ENCODE results near the gene EVA1C. TPM values are rescaled to one million over a fixed set of nuclear protein-coding genes. Genes with fewer than 3 reads are reported as not detected.

The EVA1C gene
- total RNA-seq, 4 donors from 2014 or later = 43.1 to 71.4 (median 51.1) TPM

GRCh38 chr21:32393677-32394001 is 18.9 kb upstream of the EVA1C start:
- peak overlapping the region; percentile 70 to 90 for H3K4me3 ChIP-seq
- H3K36me3 ChIP-seq = peaks cover 0 to 3% of the 10 kb centered on the region in 2 donors
- ATAC-seq = no peak
- TF ChIP-seq, protein P1, sequence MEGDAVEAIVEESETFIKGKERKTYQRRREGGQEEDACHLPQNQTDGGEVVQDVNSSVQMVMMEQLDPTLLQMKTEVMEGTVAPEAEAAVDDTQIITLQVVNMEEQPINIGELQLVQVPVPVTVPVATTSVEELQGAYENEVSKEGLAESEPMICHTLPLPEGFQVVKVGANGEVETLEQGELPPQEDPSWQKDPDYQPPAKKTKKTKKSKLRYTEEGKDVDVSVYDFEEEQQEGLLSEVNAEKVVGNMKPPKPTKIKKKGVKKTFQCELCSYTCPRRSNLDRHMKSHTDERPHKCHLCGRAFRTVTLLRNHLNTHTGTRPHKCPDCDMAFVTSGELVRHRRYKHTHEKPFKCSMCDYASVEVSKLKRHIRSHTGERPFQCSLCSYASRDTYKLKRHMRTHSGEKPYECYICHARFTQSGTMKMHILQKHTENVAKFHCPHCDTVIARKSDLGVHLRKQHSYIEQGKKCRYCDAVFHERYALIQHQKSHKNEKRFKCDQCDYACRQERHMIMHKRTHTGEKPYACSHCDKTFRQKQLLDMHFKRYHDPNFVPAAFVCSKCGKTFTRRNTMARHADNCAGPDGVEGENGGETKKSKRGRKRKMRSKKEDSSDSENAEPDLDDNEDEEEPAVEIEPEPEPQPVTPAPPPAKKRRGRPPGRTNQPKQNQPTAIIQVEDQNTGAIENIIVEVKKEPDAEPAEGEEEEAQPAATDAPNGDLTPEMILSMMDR (IDR thresholded peaks at IDR 0.05) = no peak
- no peak for TF ChIP-seq EP300 (IDR thresholded peaks at IDR 0.05)
- no peak for TF ChIP-seq POLR2A (IDR thresholded peaks at IDR 0.05)
- no peak for TF ChIP-seq POLR2AphosphoS5 (IDR thresholded peaks at IDR 0.05)
- peak overlapping the region in 3 of 4 donors; percentile 84 to 89 (median 88) for H3K27ac ChIP-seq
- WGBS, 2 donors (ENCODE audit: low coverage in 1 of 2) = 64 to 72% methylated on average over 5 of the region's 9 CpGs
- H3K4me1 ChIP-seq = peaks cover 3 to 38% (median 4%) of the 10 kb centered on the region in 3 donors
- no peaks in the 10 kb centered on the region for H3K27me3 ChIP-seq
- H3K9me3 ChIP-seq = no peaks in the 10 kb centered on the region

- no peaks in the 10 kb centered on the region for H3K27me3 ChIP-seq
- H3K36me3 ChIP-seq = no peaks in the 10 kb centered on the region
- peaks cover 0 to 17% (median 0%) of the 10 kb centered on the region in 3 donors for H3K4me1 ChIP-seq
- no peak overlapping the region for H3K4me3 ChIP-seq
- H3K27ac ChIP-seq = no peak overlapping the region
- 7 to 13% methylated on average over 4 to 5 of the region's 5 CpGs for WGBS, 2 donors (ENCODE audit: low coverage in 1 of 2)
- TF ChIP-seq POLR2AphosphoS5 (IDR thresholded peaks at IDR 0.05) (no peak), EP300 (IDR thresholded peaks at IDR 0.05) (no peak), POLR2A (IDR thresholded peaks at IDR 0.05) (no peak)
- TF ChIP-seq, protein P1 (IDR thresholded peaks at IDR 0.05) = peak; percentile 53 to 74 (median 72)
- ATAC-seq = peak; percentile 86
- H3K9me3 ChIP-seq = no peaks in the 10 kb centered on the region
Observed at GRCh38 chr21:32403201-32403777, 9.2 kb upstream of the EVA1C start.

- TF ChIP-seq EP300 (IDR thresholded peaks at IDR 0.05) = no peak
- TF ChIP-seq, protein P1 (IDR thresholded peaks at IDR 0.05) = no peak
- TF ChIP-seq POLR2AphosphoS5 (IDR thresholded peaks at IDR 0.05) = no peak
- TF ChIP-seq POLR2A (IDR thresholded peaks at IDR 0.05) = no peak
- no peak for ATAC-seq
- H3K4me3 ChIP-seq = no peak overlapping the region
- peak overlapping the region in 2 of 4 donors; percentile 24 to 38 for H3K27ac ChIP-seq
- no peaks in the 10 kb centered on the region for H3K9me3 ChIP-seq
- H3K27me3 ChIP-seq = no peaks in the 10 kb centered on the region
- no peaks in the 10 kb centered on the region for H3K36me3 ChIP-seq
- peaks cover 3 to 37% (median 12%) of the 10 kb centered on the region in 3 donors for H3K4me1 ChIP-seq
- 30 to 45% methylated on average over 3 to 5 of the region's 6 CpGs for WGBS, 2 donors (ENCODE audit: low coverage in 1 of 2)
Observed at GRCh38 chr21:32406405-32406804, 6.1 kb upstream of the EVA1C start.

- TF ChIP-seq EP300 (IDR thresholded peaks at IDR 0.05) (no peak), POLR2AphosphoS5 (IDR thresholded peaks at IDR 0.05) (no peak), POLR2A (IDR thresholded peaks at IDR 0.05) (no peak)
- TF ChIP-seq, protein P1 (IDR thresholded peaks at IDR 0.05) = no peak
- Histone ChIP-seq H3K36me3 (peaks cover 0 to 1% of the 10 kb centered on the region in 2 donors), H3K27me3 (no peaks in the 10 kb centered on the region), H3K4me3 (no peak overlapping the region), H3K27ac (peak overlapping the region; percentile 93 to 100 (median 96)), H3K9me3 (no peaks in the 10 kb centered on the region), H3K4me1 (peaks cover 3 to 45% (median 26%) of the 10 kb centered on the region in 3 donors)
- WGBS, 2 donors (ENCODE audit: low coverage in 1 of 2) = 69 to 80% methylated on average over 1 to 3 of the region's 4 CpGs
- ATAC-seq = no peak
Observed at GRCh38 chr21:32410291-32410690, 2.2 kb upstream of the EVA1C start.

DNA sequence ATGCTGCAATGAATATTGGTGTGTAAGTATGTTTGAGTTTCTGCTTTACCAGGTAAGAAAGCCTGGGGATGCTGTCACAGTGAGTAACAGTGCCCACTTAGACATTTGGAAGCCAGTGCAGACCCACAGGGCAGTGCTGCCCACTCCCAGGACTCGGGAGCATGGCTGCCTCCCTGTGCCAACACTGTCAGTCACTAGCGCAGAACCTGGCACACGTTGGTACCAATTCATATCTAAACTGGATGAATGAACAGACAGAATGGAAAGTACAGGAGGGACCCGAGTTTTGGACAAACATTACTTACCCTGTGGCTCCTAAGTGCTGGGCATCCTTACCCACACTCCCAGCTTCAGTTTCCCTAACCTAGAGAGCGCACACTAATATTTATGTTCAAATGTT is 1.6 kb upstream of the EVA1C start:
- ATAC-seq = no peak

More for the DNA sequence above, 1.6 kb upstream of the EVA1C start:
- H3K27me3 ChIP-seq = no peaks in the 10 kb centered on the region
- H3K9me3 ChIP-seq = no peaks in the 10 kb centered on the region
- peak overlapping the region; percentile 93 to 100 (median 96) for H3K27ac ChIP-seq
- H3K36me3 ChIP-seq = peaks cover 0 to 7% of the 10 kb centered on the region in 2 donors
- peak overlapping the region in 1 of 2 donors; percentile 88 for H3K4me3 ChIP-seq
- 63 to 65% methylated on average over 3 to 5 of the region's 5 CpGs for WGBS, 2 donors (ENCODE audit: low coverage in 1 of 2)
- peaks cover 3 to 52% (median 30%) of the 10 kb centered on the region in 3 donors for H3K4me1 ChIP-seq
- TF ChIP-seq POLR2A (IDR thresholded peaks at IDR 0.05) = no peak
- no peak for TF ChIP-seq EP300 (IDR thresholded peaks at IDR 0.05)
- TF ChIP-seq, protein P1 (IDR thresholded peaks at IDR 0.05) = no peak
- TF ChIP-seq POLR2AphosphoS5 (IDR thresholded peaks at IDR 0.05) = no peak

All from gastroesophageal sphincter (tissue), 4 donors.